Endothelial cell of umbilical vein (primary cell): ENCODE results near the gene SUOX. TPM values are rescaled to one million over a fixed set of nuclear protein-coding genes. Genes with fewer than 3 reads are reported as not detected.

Source experiments
- BruUV-seq: library from RNA; stranded (reverse); fragments of 400-500 nt; replicated peaks from 2 replicates; lab custom pipeline; 2021; lab: Mats Ljungman, UMichigan
- CTCF ChIA-PET: fragments of 300-600, 350-600 bp; sonication (Branson Sonifier 250); formaldehyde crosslinking; loops from one replicate; lab custom pipeline; 2021; ENCODE audit warnings: antibody characterized with exemption, inconsistent platforms; lab: Charles Lee
- POLR2A ChIA-PET: fragments of 300-600, 350-600 bp; sonication (Branson Sonifier 250); formaldehyde crosslinking; loops from one replicate; lab custom pipeline; 2021; ENCODE audit warnings: antibody characterized with exemption, inconsistent platforms; lab: Charles Lee
- DNase-seq: peaks from one replicate; pipeline ENCODE4 v3.0.0-alpha.2; 2011; ENCODE audit warnings: low read depth, low spot score
- FAIRE-seq: peaks from 2 replicates; lab custom pipeline; 2011; peaks lifted over from hg19 to GRCh38; lab: Jason Lieb, UNC
- H2AFZ ChIP-seq: 2 replicates; pipeline ENCODE4 v1.6.0; 2012; ENCODE audit warnings: low read depth, low read length, control low read depth, inconsistent platforms
- H3K27ac ChIP-seq: 2 replicates; pipeline ENCODE4 v1.5.1; 2011; ENCODE audit warnings: low read depth, mild to moderate bottlenecking, control low read depth, low read length, moderate library complexity; ENCODE audit not compliant: insufficient read depth
- H3K27me3 ChIP-seq, 2 experiments: 2 replicates each; pipeline versions ENCODE4 v1.6.0 to v1.6.1; 2011; ENCODE audit warnings: low read length in 2 of 2, mixed read lengths in 1 of 2; ENCODE audit not compliant: control insufficient read depth in 2 of 2, insufficient read depth in 2 of 2
- H3K36me3 ChIP-seq, 2 experiments: 2 replicates in 1 of 2; 3 replicates in 1 of 2; pipeline ENCODE4 v1.5.1; 2011; ENCODE audit warnings: low read length in 2 of 2, mild to moderate bottlenecking in 1 of 2, moderate library complexity in 1 of 2; ENCODE audit not compliant: control insufficient read depth in 2 of 2, insufficient read depth in 2 of 2; ENCODE audit errors: extremely low read depth in 1 of 2
- H3K4me1 ChIP-seq: 3 replicates; pipeline ENCODE4 v1.5.1; 2011; ENCODE audit warnings: mild to moderate bottlenecking, low read length; ENCODE audit not compliant: control insufficient read depth, insufficient read depth; ENCODE audit errors: extremely low read depth
- H3K4me2 ChIP-seq: 2 replicates; pipeline ENCODE4 v1.6.1; 2011; ENCODE audit warnings: low read length, control low read depth, mixed read lengths; ENCODE audit not compliant: insufficient read depth
- H3K4me3 ChIP-seq, 3 experiments: fragments of 200-600 bp in 1 of 3; sonication (generic), shearing (Covaris generic) in 1 of 3; replicated peaks in 1 of 3; 2 replicates each; pipeline ENCODE4 v1.5.1; 2011 to 2016; ENCODE audit warnings: control low read depth in 3 of 3, low read length in 3 of 3, mild to moderate bottlenecking in 2 of 3, inconsistent platforms in 1 of 3, low read depth in 1 of 3, moderate library complexity in 1 of 3; ENCODE audit not compliant: insufficient read depth in 1 of 3
- H3K79me2 ChIP-seq: 2 replicates; pipeline ENCODE4 v1.6.0; 2012; ENCODE audit warnings: low read length, inconsistent platforms; ENCODE audit not compliant: control insufficient read depth, insufficient read depth
- H3K9ac ChIP-seq: replicated peaks from 2 replicates; pipeline ENCODE3; 2011; ENCODE audit warnings: low read length, control low read depth; ENCODE audit not compliant: insufficient read depth; ENCODE audit errors: extremely low read depth
- H3K9me1 ChIP-seq: replicated peaks from 3 replicates; pipeline ENCODE4 v1.6.0; 2011; ENCODE audit warnings: mild to moderate bottlenecking, low read length; ENCODE audit not compliant: control insufficient read depth, insufficient read depth; ENCODE audit errors: extremely low read depth
- H3K9me3 ChIP-seq: replicated peaks from 2 replicates; pipeline ENCODE4 v1.5.1; 2012; ENCODE audit warnings: low read length, inconsistent platforms; ENCODE audit not compliant: control insufficient read depth, insufficient read depth
- H4K20me1 ChIP-seq: replicated peaks from 2 replicates; pipeline ENCODE3; 2011; ENCODE audit warnings: mild to moderate bottlenecking, low read length; ENCODE audit not compliant: control insufficient read depth, insufficient read depth; ENCODE audit errors: extremely low read depth
- EZH2 ChIP-seq: IDR thresholded peaks from 2 replicates; pipeline ENCODE4 v1.6.1; 2012; ENCODE audit warnings: borderline replicate concordance, low read depth, mild to moderate bottlenecking, moderate library complexity, low read length, inconsistent platforms; ENCODE audit not compliant: severe bottlenecking
- FOS ChIP-seq: IDR thresholded peaks from 2 replicates; pipeline ENCODE4 v1.6.1; 2011; ENCODE audit warnings: mild to moderate bottlenecking, low read length, moderate library complexity, borderline replicate concordance; ENCODE audit not compliant: insufficient read depth
- GATA2 ChIP-seq: IDR thresholded peaks from 2 replicates; pipeline ENCODE4 v1.7.0; 2011; ENCODE audit warnings: low read depth, mild to moderate bottlenecking, moderate library complexity, mixed read lengths, low read length; ENCODE audit not compliant: insufficient read length, insufficient read depth
- JUN ChIP-seq: IDR thresholded peaks from 2 replicates; pipeline ENCODE4 v1.6.1; 2011; ENCODE audit warnings: borderline replicate concordance, low read depth; ENCODE audit not compliant: insufficient read length, insufficient read depth
- MAX ChIP-seq: IDR thresholded peaks from 2 replicates; pipeline ENCODE4 v1.6.1; 2011; ENCODE audit not compliant: insufficient read depth, insufficient read length
- MYC ChIP-seq: IDR thresholded peaks from one replicate; pipeline ENCODE4 v1.6.1; 2011; ENCODE audit warnings: mild to moderate bottlenecking, low read depth, low read length
- POLR2A ChIP-seq: IDR thresholded peaks from 2 replicates; pipeline ENCODE4 v1.6.1; 2012; ENCODE audit warnings: low read depth, mild to moderate bottlenecking, control low read depth, low read length
- POLR2AphosphoS5 ChIP-seq: IDR thresholded peaks from 2 replicates; pipeline ENCODE4 v1.6.1; 2012; ENCODE audit warnings: low read depth, mild to moderate bottlenecking, control low read depth, low read length, moderate library complexity; ENCODE audit not compliant: insufficient read depth
- dilution Hi-C: fragments of 300-500 bp; cut with MboI; formaldehyde crosslinking; loops from one replicate; pipeline ENCODE4 v1.15.0; 2019; ENCODE audit warnings: low sequenced_read_pairs; ENCODE audit not compliant: extremely low pct_ligation_motif_present
- intact Hi-C: fragments of 100-400 bp; cut with micrococcal nuclease; formaldehyde crosslinking; loops from one replicate; pipeline ENCODE4 v1.10.0; 2022
- polyA plus RNA-seq, 4 experiments: library from polyadenylated mRNA; depleted of rRNA in 3 of 4; stranded (reverse) in 3 of 4; unstranded in 1 of 4; fragments of >200 nt; gene quantifications; 2 replicates each; pipeline versions ENCODE4 v1.2.1 to v1.2.3, GENCODE V29; 2011 to 2012; ENCODE audit warnings: missing spikeins in 1 of 4
- total RNA-seq: library from RNA; stranded (reverse); gene quantifications from 2 replicates; pipeline ENCODE4 v1.2.3, GENCODE V29; 2021
- TF ChIP-seq, protein P1 (sequence below), 2 donors: IDR thresholded peaks; 1 replicate in 1 of 2; 2 replicates in 1 of 2; pipeline ENCODE4 v1.5.1; 2011; ENCODE audit warnings: low read length in 2 of 2, mild to moderate bottlenecking in 2 of 2, moderate library complexity in 2 of 2, control low read depth in 1 of 2, inconsistent platforms in 1 of 2, low read depth in 1 of 2; ENCODE audit not compliant: insufficient read depth in 1 of 2; ENCODE audit errors: extremely low read depth in 1 of 2

SUOX gene
- total and polyA plus RNA-seq, 2 donors (not counting 3 experiments of a cell fraction or from before 2014, with no cell fraction given), result 24.3 to 31.4 TPM

GRCh38 chr12:55978393-55978792 is 18.7 kb upstream of the SUOX start:
- dilution Hi-C loops (no loop called here), intact Hi-C loops (no loop called here)
- H2AFZ ChIP-seq, result no peak overlapping the region
- no peak for FAIRE-seq
- no peak for DNase-seq
- H3K4me2 ChIP-seq, result no peak overlapping the region
- no peaks in the 10 kb centered on the region for H3K27me3 ChIP-seq
- BruUV-seq, result no TSS peak
- no peaks in the 10 kb centered on the region for H4K20me1 ChIP-seq
- TF ChIP-seq MYC (no peak), EZH2 (no peak), GATA2 (no peak), FOS (no peak), JUN (no peak), MAX (no peak), POLR2A (no peak), POLR2AphosphoS5 (no peak)
- TF ChIP-seq, protein P1, sequence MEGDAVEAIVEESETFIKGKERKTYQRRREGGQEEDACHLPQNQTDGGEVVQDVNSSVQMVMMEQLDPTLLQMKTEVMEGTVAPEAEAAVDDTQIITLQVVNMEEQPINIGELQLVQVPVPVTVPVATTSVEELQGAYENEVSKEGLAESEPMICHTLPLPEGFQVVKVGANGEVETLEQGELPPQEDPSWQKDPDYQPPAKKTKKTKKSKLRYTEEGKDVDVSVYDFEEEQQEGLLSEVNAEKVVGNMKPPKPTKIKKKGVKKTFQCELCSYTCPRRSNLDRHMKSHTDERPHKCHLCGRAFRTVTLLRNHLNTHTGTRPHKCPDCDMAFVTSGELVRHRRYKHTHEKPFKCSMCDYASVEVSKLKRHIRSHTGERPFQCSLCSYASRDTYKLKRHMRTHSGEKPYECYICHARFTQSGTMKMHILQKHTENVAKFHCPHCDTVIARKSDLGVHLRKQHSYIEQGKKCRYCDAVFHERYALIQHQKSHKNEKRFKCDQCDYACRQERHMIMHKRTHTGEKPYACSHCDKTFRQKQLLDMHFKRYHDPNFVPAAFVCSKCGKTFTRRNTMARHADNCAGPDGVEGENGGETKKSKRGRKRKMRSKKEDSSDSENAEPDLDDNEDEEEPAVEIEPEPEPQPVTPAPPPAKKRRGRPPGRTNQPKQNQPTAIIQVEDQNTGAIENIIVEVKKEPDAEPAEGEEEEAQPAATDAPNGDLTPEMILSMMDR (IDR thresholded peaks at IDR 0.05; ENCODE audit: extremely low read depth in 1 of 2, insufficient read depth in 1 of 2, low read depth in 1 of 2, low read length in 2 of 2), result no peak
- POLR2A ChIA-PET, result no interaction called here
- no peak overlapping the region for H3K4me3 ChIP-seq
- CTCF ChIA-PET, result interaction anchor here (0.7 to 1.2 kb wide), 2 partner anchors 20 to 51 kb away, joined by 3 read pairs; no protein-coding TSS in a partner anchor
- H3K9me3 ChIP-seq, result no peaks in the 10 kb centered on the region
- H3K79me2 ChIP-seq, result peaks cover 57% of the 10 kb centered on the region
- no peak overlapping the region for H3K27ac ChIP-seq
- no peaks in the 10 kb centered on the region for H3K9me1 ChIP-seq
- no peak overlapping the region for H3K9ac ChIP-seq
- H3K4me1 ChIP-seq, result peaks cover 16% of the 10 kb centered on the region
- H3K36me3 ChIP-seq, result peaks cover 4 to 5% of the 10 kb centered on the region in 2 experiments
